Measurements from ENCODE around the gene ALG1.
"Not testable (repeated sequence)": the region's sequence is repeated elsewhere in the genome, so short reads cannot be mapped to it uniquely, and the experiment has no call there.

Gene ALG1

GRCh38 chr16:5071681-5072333 is at the start of gene ALG1:
ALG1 (plus strand) TSS chr16:5071843; CDS start chr16:5071850, 7 bp downstream.
- DNase-seq (ENCODE audit: low read depth), result peak; percentile 51

GRCh38 chr16:5022521-5022920 is 49.1 kb upstream of the ALG1 start:
- DNase-seq (ENCODE audit: low read depth), result no peak

- no peak for DNase-seq (ENCODE audit: low read depth)
Observed at GRCh38 chr16:5024632-5025031, 47.0 kb upstream of the ALG1 start.

- no peak for DNase-seq (ENCODE audit: low read depth)
Observed at GRCh38 chr16:5025171-5025632, 46.4 kb upstream of the ALG1 start.

GRCh38 chr16:5026664-5027063 is 45.0 kb upstream of the ALG1 start:
- no peak for DNase-seq (ENCODE audit: low read depth)

GRCh38 chr16:5027086-5027485 is 44.6 kb upstream of the ALG1 start:
- DNase-seq (ENCODE audit: low read depth), result no peak

GRCh38 chr16:5027575-5028235 is 43.9 kb upstream of the ALG1 start:
- no peak for DNase-seq (ENCODE audit: low read depth)

GRCh38 chr16:5028950-5029475 is 42.6 kb upstream of the ALG1 start:
- no peak for DNase-seq (ENCODE audit: low read depth)

GRCh38 chr16:5030251-5030870 is 41.3 kb upstream of the ALG1 start:
- no peak for DNase-seq (ENCODE audit: low read depth)

- no peak for DNase-seq (ENCODE audit: low read depth)
Observed at GRCh38 chr16:5031601-5032000, 40.0 kb upstream of the ALG1 start.

GRCh38 chr16:5032748-5033167 is 38.9 kb upstream of the ALG1 start:
- no peak for DNase-seq (ENCODE audit: low read depth)

- peak; percentile 52 for DNase-seq (ENCODE audit: low read depth)
Observed at GRCh38 chr16:5033256-5034166, 38.1 kb upstream of the ALG1 start, which contains the start of gene NAGPA. NAGPA (minus strand) TSS chr16:5033935; CDS start chr16:5033914, 21 bp downstream.

- DNase-seq (ENCODE audit: low read depth), result no peak
Observed at GRCh38 chr16:5034167-5034523, 37.5 kb upstream of the ALG1 start.

GRCh38 chr16:5035909-5036227 is 35.8 kb upstream of the ALG1 start:
- no peak for DNase-seq (ENCODE audit: low read depth)

- DNase-seq (ENCODE audit: low read depth), result no peak
Observed at GRCh38 chr16:5036228-5037156, 35.2 kb upstream of the ALG1 start.

- no peak for DNase-seq (ENCODE audit: low read depth)
Observed at GRCh38 chr16:5040451-5040850, 31.2 kb upstream of the ALG1 start.

- no peak for DNase-seq (ENCODE audit: low read depth)
Observed at GRCh38 chr16:5041600-5042133, 30.0 kb upstream of the ALG1 start.

- peak; percentile 17 for DNase-seq (ENCODE audit: low read depth)
Observed at GRCh38 chr16:5042574-5043171, 29.0 kb upstream of the ALG1 start.

- DNase-seq (ENCODE audit: low read depth), result no peak
Observed at GRCh38 chr16:5044011-5044540, 27.6 kb upstream of the ALG1 start.

GRCh38 chr16:5044581-5044980 is 27.1 kb upstream of the ALG1 start:
- not testable (repeated sequence) for DNase-seq (ENCODE audit: low read depth)

Data from GM04504 (cell line).